Hepatocyte (in vitro differentiated cells): ENCODE results near the gene SSR3. TPM values are rescaled to one million over a fixed set of nuclear protein-coding genes. Genes with fewer than 3 reads are reported as not detected.

ENCODE experiments used
- DNase-seq: peaks from one replicate; pipeline ENCODE4 v3.0.0-alpha.2; 2016; ENCODE audit warnings: low spot score
- H2AFZ ChIP-seq: fragments of 200-600 bp; sonication (generic); 2 replicates; pipeline ENCODE4 v1.6.0; 2016; ENCODE audit warnings: antibody characterized with exemption, mild to moderate bottlenecking
- H3K27ac ChIP-seq: fragments of 200-600 bp; sonication (generic); 2 replicates; pipeline ENCODE4 v1.5.1; 2016; ENCODE audit warnings: mild to moderate bottlenecking
- H3K27me3 ChIP-seq: fragments of 200-600 bp; sonication (generic); 2 replicates; pipeline ENCODE4 v1.6.1; 2016
- H3K36me3 ChIP-seq: fragments of 200-600 bp; sonication (generic); replicated peaks from 2 replicates; pipeline ENCODE4 v1.5.1; 2016; ENCODE audit warnings: low read depth; ENCODE audit not compliant: insufficient read depth
- H3K4me1 ChIP-seq: fragments of 200-600 bp; sonication (generic); 2 replicates; pipeline ENCODE4 v1.5.1; 2016; ENCODE audit warnings: mild to moderate bottlenecking, moderate library complexity; ENCODE audit not compliant: insufficient read depth
- H3K4me2 ChIP-seq: fragments of 200-600 bp; sonication (generic); 2 replicates; pipeline ENCODE4 v1.6.0; 2016
- H3K4me3 ChIP-seq: fragments of 200-600 bp; sonication (generic); 2 replicates; pipeline ENCODE4 v1.5.1; 2016; ENCODE audit warnings: mild to moderate bottlenecking
- H3K79me2 ChIP-seq: fragments of 200-600 bp; sonication (generic); 2 replicates; pipeline ENCODE4 v1.6.0; 2017; ENCODE audit warnings: mild to moderate bottlenecking
- H3K9me2 ChIP-seq: fragments of 200-600 bp; sonication (generic); replicated peaks from 2 replicates; pipeline ENCODE4 v1.6.0; 2017; ENCODE audit warnings: mild to moderate bottlenecking; ENCODE audit not compliant: insufficient read depth
- H3K9me3 ChIP-seq: fragments of 200-600 bp; sonication (generic); 2 replicates; pipeline ENCODE4 v1.5.1; 2016; ENCODE audit warnings: low read depth, mild to moderate bottlenecking
- H4K20me1 ChIP-seq: fragments of 200-600 bp; sonication (generic); 2 replicates; pipeline ENCODE4 v1.6.0; 2016; ENCODE audit warnings: mild to moderate bottlenecking; ENCODE audit not compliant: insufficient read depth, poor library complexity, severe bottlenecking
- CTCF ChIP-seq: fragments of 200-600 bp; sonication (generic); IDR thresholded peaks from 2 replicates; pipeline ENCODE4 v1.5.1; 2016; ENCODE audit warnings: antibody characterized with exemption, mild to moderate bottlenecking; ENCODE audit not compliant: poor library complexity
- EZH2 ChIP-seq: fragments of 200-600 bp; sonication (generic); IDR thresholded peaks from 2 replicates; pipeline ENCODE4 v1.6.1; 2016; ENCODE audit warnings: antibody characterized with exemption, mild to moderate bottlenecking, borderline replicate concordance
- EZH2phosphoT487 ChIP-seq: fragments of 200-600 bp; sonication (generic); IDR thresholded peaks from one replicate; pipeline ENCODE4 v1.6.1; 2018; ENCODE audit warnings: antibody characterized with exemption, mild to moderate bottlenecking, low read depth, moderate library complexity; ENCODE audit not compliant: unreplicated experiment, severe bottlenecking
- WGBS: methylation state at CpG from one replicate; pipeline ENCODE4 v1.1.6; 2016; ENCODE audit warnings: low lambda C conversion rate; ENCODE audit errors: missing lambda C conversion rate; 5-methylcytosine and 5-hydroxymethylcytosine counted together
- polyA plus RNA-seq: library from polyadenylated mRNA; unstranded; fragments of >200 nt; fragmentation: Nextera tagmentation; extraction: Ambion mirVana; gene quantifications from 2 replicates; pipeline ENCODE4 v1.2.1, GENCODE V29; 2016
- total RNA-seq: library from RNA; depleted of rRNA; stranded (reverse); fragments of >200 nt; gene quantifications from 2 replicates; pipeline ENCODE4 v1.2.3, GENCODE V29; 2014

The SSR3 gene
- total and polyA plus RNA-seq, 2 experiments from 2014 or later, result 189 to 271 TPM

GRCh38 chr3:156602424-156602823 lies 47.5 kb upstream of the SSR3 start:
- Histone ChIP-seq H4K20me1 (no peaks in the 10 kb centered on the region), H3K4me2 (no peak overlapping the region), H3K79me2 (no peaks in the 10 kb centered on the region), H3K36me3 (no peaks in the 10 kb centered on the region), H3K27ac (no peak overlapping the region), H3K9me3 (no peaks in the 10 kb centered on the region), H2AFZ (no peak overlapping the region), H3K4me3 (no peak overlapping the region), H3K4me1 (peaks cover 14% of the 10 kb centered on the region), H3K27me3 (no peaks in the 10 kb centered on the region), H3K9me2 (no peaks in the 10 kb centered on the region)
- no peak for TF ChIP-seq EZH2
- no peak for TF ChIP-seq CTCF
- TF ChIP-seq EZH2phosphoT487, result no peak
- WGBS, result 95% methylated on average over 2 of the region's 2 CpGs
- DNase-seq, result no peak

GRCh38 chr3:156601497-156601896 lies 46.6 kb upstream of the SSR3 start:
- H3K9me3 ChIP-seq, result no peaks in the 10 kb centered on the region
- H3K4me3 ChIP-seq, result no peak overlapping the region
- no peak for DNase-seq
- H3K9me2 ChIP-seq, result no peaks in the 10 kb centered on the region
- no peak overlapping the region for H2AFZ ChIP-seq
- no peak overlapping the region for H3K4me2 ChIP-seq
- no peaks in the 10 kb centered on the region for H3K79me2 ChIP-seq
- H3K27me3 ChIP-seq, result no peaks in the 10 kb centered on the region
- H4K20me1 ChIP-seq, result no peaks in the 10 kb centered on the region
- H3K4me1 ChIP-seq, result peaks cover 11% of the 10 kb centered on the region
- 70% methylated on average over 3 of the region's 3 CpGs for WGBS
- no peak for TF ChIP-seq EZH2phosphoT487
- no peak for TF ChIP-seq CTCF
- no peak for TF ChIP-seq EZH2
- H3K36me3 ChIP-seq, result no peaks in the 10 kb centered on the region
- H3K27ac ChIP-seq, result no peak overlapping the region

- no peaks in the 10 kb centered on the region for H3K36me3 ChIP-seq
- H3K9me3 ChIP-seq, result no peaks in the 10 kb centered on the region
- H3K79me2 ChIP-seq, result no peaks in the 10 kb centered on the region
- H4K20me1 ChIP-seq, result no peaks in the 10 kb centered on the region
- H3K9me2 ChIP-seq, result no peaks in the 10 kb centered on the region
- no peak overlapping the region for H2AFZ ChIP-seq
- no peak for TF ChIP-seq EZH2phosphoT487
- no peak for TF ChIP-seq EZH2
- TF ChIP-seq CTCF, result no peak
- H3K27me3 ChIP-seq, result no peaks in the 10 kb centered on the region
- no peak overlapping the region for H3K4me3 ChIP-seq
- H3K4me2 ChIP-seq, result no peak overlapping the region
- no peak for DNase-seq
- 92% methylated on average over 4 of the region's 4 CpGs for whole genome bisulfite sequencing
- H3K27ac ChIP-seq, result no peak overlapping the region
- peaks cover 7% of the 10 kb centered on the region for H3K4me1 ChIP-seq
These were observed 45.9 kb upstream of the SSR3 start for GRCh38 chr3:156600834-156601233.
